ENCODE measurements around the gene MTUS2. TPM values are rescaled to one million over a fixed set of nuclear protein-coding genes. Genes with fewer than 3 reads are reported as not detected.

The MTUS2 gene
- total and polyA plus RNA-seq, 4 donors, result under 0.01 to 0.70 (median 0.15) TPM

GRCh38 chr13:28819735-28820098 lies 422 bp upstream of the MTUS2 start:
- WGBS, result under 1% methylated on average over 55 of the region's 55 CpGs
- Histone ChIP-seq H3K4me3 (ENCODE audit: low read depth in 1 of 3, low read length in 3 of 3) (peak overlapping the region in 2 of 3 donors; percentile 73 to 78), H3K9ac (ENCODE audit: low read depth in 1 of 2, low read length in 2 of 2) (no peak overlapping the region), H3K27me3 (ENCODE audit: control insufficient read depth in 4 of 4, insufficient read depth in 4 of 4, low read length in 3 of 4) (no peaks in the 10 kb centered on the region), H3K36me3 (ENCODE audit: control insufficient read depth in 4 of 4, insufficient read depth in 3 of 4, low read depth in 1 of 4, low read length in 3 of 4) (no peaks in the 10 kb centered on the region), H3K9me3 (ENCODE audit: control insufficient read depth in 4 of 4, low read length in 3 of 4) (no peaks in the 10 kb centered on the region), H3K27ac (ENCODE audit: low read depth in 1 of 2, low read length in 2 of 2) (no peak overlapping the region), H3K4me1 (ENCODE audit: control insufficient read depth in 4 of 4, insufficient read depth in 4 of 4, low read length in 3 of 4) (peaks cover 0 to 19% (median 12%) of the 10 kb centered on the region in 4 donors)
- DNase-seq (ENCODE audit: low spot score), result peak; percentile 62
- peak; percentile 63 for TF ChIP-seq CTCF (IDR thresholded peaks at IDR 0.05; ENCODE audit: low read depth, low read length, missing input control)
- no peak for TF ChIP-seq TAF1 (conservative IDR thresholded peaks at IDR 0.05)
- no peak for TF ChIP-seq RXRA (IDR thresholded peaks at IDR 0.05)

GRCh38 chr13:28822151-28822550 lies 2.0 kb downstream of the MTUS2 start:
- no peak for TF ChIP-seq CTCF (IDR thresholded peaks at IDR 0.05; ENCODE audit: low read depth, low read length, missing input control)
- TF ChIP-seq MAX (IDR thresholded peaks at IDR 0.05), result no peak
- no peak for TF ChIP-seq FOXA2 (IDR thresholded peaks at IDR 0.05)
- no peak for TF ChIP-seq NR2F2 (IDR thresholded peaks at IDR 0.05)
- no peak for TF ChIP-seq HNF4G (IDR thresholded peaks at IDR 0.05)
- TF ChIP-seq SP1 (IDR thresholded peaks at IDR 0.05), result no peak
- no peak for TF ChIP-seq YY1 (IDR thresholded peaks at IDR 0.05)
- TF ChIP-seq HNF4A (conservative IDR thresholded peaks at IDR 0.05), result no peak
- no peak for TF ChIP-seq JUND (IDR thresholded peaks at IDR 0.05)
- no peak for TF ChIP-seq GABPA (IDR thresholded peaks at IDR 0.05 in 1 of 2, conservative IDR thresholded peaks at IDR 0.05 in 1 of 2)
- no peak for TF ChIP-seq REST (IDR thresholded peaks at IDR 0.05)
- TF ChIP-seq ATF3 (IDR thresholded peaks at IDR 0.05), result no peak
- no peak for TF ChIP-seq TAF1 (conservative IDR thresholded peaks at IDR 0.05)
- TF ChIP-seq EGR1 (IDR thresholded peaks at IDR 0.05; ENCODE audit: low read depth in 2 of 2), result no peak
- H3K27ac ChIP-seq (ENCODE audit: low read depth in 1 of 2, low read length in 2 of 2), result no peak overlapping the region
- H3K9ac ChIP-seq (ENCODE audit: low read depth in 1 of 2, low read length in 2 of 2), result no peak overlapping the region
- H3K36me3 ChIP-seq (ENCODE audit: control insufficient read depth in 4 of 4, insufficient read depth in 3 of 4, low read depth in 1 of 4, low read length in 3 of 4), result no peaks in the 10 kb centered on the region
- H3K9me3 ChIP-seq (ENCODE audit: control insufficient read depth in 4 of 4, low read length in 3 of 4), result no peaks in the 10 kb centered on the region
- peaks cover 2 to 19% (median 12%) of the 10 kb centered on the region in 4 donors for H3K4me1 ChIP-seq (ENCODE audit: control insufficient read depth in 4 of 4, insufficient read depth in 4 of 4, low read length in 3 of 4)
- WGBS, result 92% methylated on average over 5 of the region's 5 CpGs
- DNase-seq (ENCODE audit: low spot score), result no peak
- no peaks in the 10 kb centered on the region for H3K27me3 ChIP-seq (ENCODE audit: control insufficient read depth in 4 of 4, insufficient read depth in 4 of 4, low read length in 3 of 4)
- H3K4me3 ChIP-seq (ENCODE audit: low read depth in 1 of 3, low read length in 3 of 3), result no peak overlapping the region
